A549 (cell line): ENCODE results near the gene FOXP1. TPM values are rescaled to one million over a fixed set of nuclear protein-coding genes. Genes with fewer than 3 reads are reported as not detected.

ENCODE experiments used
- ATAC-seq, 2 experiments: fragments of 200-7000 bp in 1 of 2; fragments of >200 bp in 1 of 2; cut with Nextera tagmentation in 1 of 2; cut with Tn5 transposase in 1 of 2; 3 replicates each; pipeline versions ENCODE4 v1.8.0 to v1.9.1; 2018 to 2020; ENCODE audit warnings: mild to moderate bottlenecking in 1 of 2, moderate library complexity in 1 of 2
- CTCF ChIA-PET: fragments of 300-600 bp; sonication (Branson Sonifier 250); formaldehyde crosslinking; extraction: SDS; loops from one replicate; lab custom pipeline; 2021; ENCODE audit warnings: antibody characterized with exemption, inconsistent platforms; lab: Yijun Ruan, JAX
- POLR2A ChIA-PET: fragments of 350-600 bp; formaldehyde crosslinking; extraction: SDS; loops from one replicate; lab custom pipeline; 2021; ENCODE audit warnings: antibody characterized with exemption, inconsistent platforms; lab: Yijun Ruan, JAX
- DNase-seq, 2 experiments: peaks; one replicate each; pipeline versions ENCODE4 v3.0.0 to v3.0.0-alpha.2; 2011 to 2016; ENCODE audit warnings: low read depth in 1 of 2, low spot score in 1 of 2
- FAIRE-seq: peaks from 2 replicates; lab custom pipeline; 2011; peaks lifted over from hg19 to GRCh38; lab: Jason Lieb, UNC
- H3K27ac ChIP-seq, 2 experiments: fragments of >200 bp; sonication (Bioruptor Twin); formaldehyde crosslinking; 3 replicates each; pipeline ENCODE4 v1.5.1; 2016 to 2017
- H3K4me1 ChIP-seq: fragments of >200 bp; sonication (Bioruptor Twin); formaldehyde crosslinking; 3 replicates; pipeline ENCODE4 v1.6.1; 2016
- H3K4me2 ChIP-seq: fragments of >200 bp; sonication (Bioruptor Twin); formaldehyde crosslinking; 3 replicates; pipeline ENCODE4 v1.6.1; 2016
- H3K4me3 ChIP-seq: fragments of >200 bp; sonication (Bioruptor Twin); formaldehyde crosslinking; 3 replicates; pipeline ENCODE4 v1.5.1; 2016
- H3K9me3 ChIP-seq: fragments of >200 bp; sonication (Bioruptor Twin); formaldehyde crosslinking; 3 replicates; pipeline ENCODE4 v1.6.1; 2016
- EHF ChIP-seq: fragments of 250-450 bp; sonication (Bioruptor Pico); IDR thresholded peaks from 2 replicates; pipeline ENCODE4 v1.5.0; 2020; ENCODE audit warnings: mild to moderate bottlenecking
- EHMT2 ChIP-seq: fragments of 200-600 bp; sonication (generic); IDR thresholded peaks from 2 replicates; pipeline ENCODE4 v1.6.1; 2016; ENCODE audit warnings: antibody characterized with exemption, low read depth, mild to moderate bottlenecking, moderate library complexity
- ESRRA ChIP-seq: fragments of 150-350 bp; IDR thresholded peaks from 2 replicates; pipeline ENCODE4 v1.6.1; 2014; ENCODE audit warnings: mild to moderate bottlenecking, low read length, borderline replicate concordance
- FOSB ChIP-seq: fragments of 250-450 bp; sonication (Bioruptor Pico); IDR thresholded peaks from 2 replicates; pipeline ENCODE4 v1.5.0; 2020; ENCODE audit warnings: mild to moderate bottlenecking, moderate library complexity
- HOXA7 ChIP-seq: fragments of 250-450 bp; sonication (Bioruptor Pico); IDR thresholded peaks from 2 replicates; pipeline ENCODE4 v1.5.0; 2020; ENCODE audit warnings: mild to moderate bottlenecking, moderate library complexity
- HOXB5 ChIP-seq: fragments of 250-450 bp; sonication (Bioruptor Pico); IDR thresholded peaks from 2 replicates; pipeline ENCODE4 v1.5.0; 2020; ENCODE audit warnings: mild to moderate bottlenecking, moderate library complexity
- JUNB ChIP-seq: fragments of >200 bp; sonication (Bioruptor Twin); formaldehyde crosslinking; IDR thresholded peaks from 2 replicates; pipeline ENCODE4 v1.6.1; 2016
- MAZ ChIP-seq: fragments of 150-350 bp; IDR thresholded peaks from 2 replicates; pipeline ENCODE4 v1.6.1; 2014; ENCODE audit warnings: antibody characterized with exemption, low read depth, low read length, borderline replicate concordance
- MYC ChIP-seq: IDR thresholded peaks from 2 replicates; pipeline ENCODE4 v1.6.1; 2012; ENCODE audit warnings: mild to moderate bottlenecking, inconsistent platforms, low read length, improper control_type of control experiment, borderline replicate concordance
- NPAS2 ChIP-seq: fragments of 250-450 bp; sonication (Bioruptor Pico); IDR thresholded peaks from 2 replicates; pipeline ENCODE4 v1.8.0; 2022; ENCODE audit warnings: mild to moderate bottlenecking, moderate library complexity, borderline replicate concordance
- NR3C1 ChIP-seq: fragments of >200 bp; sonication (Bioruptor Twin); formaldehyde crosslinking; IDR thresholded peaks from 3 replicates; pipeline ENCODE4 v1.6.1; 2017
- POLR2AphosphoS2 ChIP-seq: conservative IDR thresholded peaks from 2 replicates; pipeline ENCODE4 v1.6.1; 2012; ENCODE audit warnings: low read length, improper control_type of control experiment, inconsistent platforms
- RCOR1 ChIP-seq: fragments of 150-350 bp; IDR thresholded peaks from 2 replicates; pipeline ENCODE4 v1.6.1; 2014; ENCODE audit warnings: antibody characterized with exemption, low read length, low read depth
- SMC3 ChIP-seq: fragments of >200 bp; sonication (Bioruptor Twin); formaldehyde crosslinking; IDR thresholded peaks from 3 replicates; pipeline ENCODE4 v1.6.1; 2018; ENCODE audit warnings: inconsistent platforms
- SREBF2 ChIP-seq: fragments of 450-650 bp; IDR thresholded peaks from 2 replicates; pipeline ENCODE4 v1.6.1; 2014; ENCODE audit warnings: mild to moderate bottlenecking, moderate library complexity
- ZC3H11A ChIP-seq: fragments of 450-650 bp; IDR thresholded peaks from 2 replicates; pipeline ENCODE4 v1.6.1; 2014; ENCODE audit warnings: antibody characterized with exemption, mild to moderate bottlenecking
- WGBS: methylation state at CpG from one replicate; pipeline ENCODE4 v1.1.6; 2017; ENCODE audit errors: missing lambda C conversion rate; 5-methylcytosine and 5-hydroxymethylcytosine counted together
- polyA plus RNA-seq, 4 experiments: library from polyadenylated mRNA; depleted of rRNA in 3 of 4; stranded (reverse); fragments of >200 nt; fragmentation: RNase III in 1 of 4; extraction: RNeasy Plus Mini Kit Qiagen cat#74134 plus additional on column Dnase treatment in 1 of 4; gene quantifications; 2 replicates in 3 of 4; 3 replicates in 1 of 4; pipeline ENCODE4 v1.2.3, GENCODE V29; 2011 to 2017
- TF ChIP-seq, protein P1 (sequence below): fragments of >200 bp; sonication (Bioruptor Twin); formaldehyde crosslinking; IDR thresholded peaks from 3 replicates; pipeline ENCODE4 v1.5.1; 2016
- TF ChIP-seq, protein P2 (sequence below): IDR thresholded peaks from 2 replicates; pipeline ENCODE4 v1.6.1; 2012
- TF ChIP-seq, protein P3 (sequence below): fragments of 450-650 bp; IDR thresholded peaks from 2 replicates; pipeline ENCODE4 v1.6.1; 2014; ENCODE audit warnings: antibody characterized with exemption

FOXP1 gene
- polyA plus RNA-seq, 2 of the 4 experiments (the other 2 are of a cell fraction): 12.8 to 13.9 TPM

DNA sequence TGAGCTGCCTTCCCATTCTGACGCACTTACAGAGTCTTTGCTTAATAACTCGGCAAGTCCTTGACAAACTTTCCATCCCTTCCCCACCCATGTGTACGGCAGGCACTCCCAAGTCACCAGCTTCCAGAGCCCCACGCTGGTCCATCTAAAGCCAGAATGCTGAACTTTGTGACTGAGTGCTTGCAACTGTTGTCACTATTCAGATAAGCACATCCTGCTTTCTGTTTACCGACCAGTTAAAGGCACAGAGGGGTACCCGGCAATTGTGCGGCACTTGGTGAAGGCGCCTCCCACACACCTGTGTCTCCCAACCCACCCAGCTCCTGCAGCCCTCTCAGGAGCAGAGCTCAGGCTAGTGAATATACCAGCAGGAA, 430.6 kb downstream of the FOXP1 start (continued):
- TF ChIP-seq, protein P1, sequence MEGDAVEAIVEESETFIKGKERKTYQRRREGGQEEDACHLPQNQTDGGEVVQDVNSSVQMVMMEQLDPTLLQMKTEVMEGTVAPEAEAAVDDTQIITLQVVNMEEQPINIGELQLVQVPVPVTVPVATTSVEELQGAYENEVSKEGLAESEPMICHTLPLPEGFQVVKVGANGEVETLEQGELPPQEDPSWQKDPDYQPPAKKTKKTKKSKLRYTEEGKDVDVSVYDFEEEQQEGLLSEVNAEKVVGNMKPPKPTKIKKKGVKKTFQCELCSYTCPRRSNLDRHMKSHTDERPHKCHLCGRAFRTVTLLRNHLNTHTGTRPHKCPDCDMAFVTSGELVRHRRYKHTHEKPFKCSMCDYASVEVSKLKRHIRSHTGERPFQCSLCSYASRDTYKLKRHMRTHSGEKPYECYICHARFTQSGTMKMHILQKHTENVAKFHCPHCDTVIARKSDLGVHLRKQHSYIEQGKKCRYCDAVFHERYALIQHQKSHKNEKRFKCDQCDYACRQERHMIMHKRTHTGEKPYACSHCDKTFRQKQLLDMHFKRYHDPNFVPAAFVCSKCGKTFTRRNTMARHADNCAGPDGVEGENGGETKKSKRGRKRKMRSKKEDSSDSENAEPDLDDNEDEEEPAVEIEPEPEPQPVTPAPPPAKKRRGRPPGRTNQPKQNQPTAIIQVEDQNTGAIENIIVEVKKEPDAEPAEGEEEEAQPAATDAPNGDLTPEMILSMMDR: no peak

DNA sequence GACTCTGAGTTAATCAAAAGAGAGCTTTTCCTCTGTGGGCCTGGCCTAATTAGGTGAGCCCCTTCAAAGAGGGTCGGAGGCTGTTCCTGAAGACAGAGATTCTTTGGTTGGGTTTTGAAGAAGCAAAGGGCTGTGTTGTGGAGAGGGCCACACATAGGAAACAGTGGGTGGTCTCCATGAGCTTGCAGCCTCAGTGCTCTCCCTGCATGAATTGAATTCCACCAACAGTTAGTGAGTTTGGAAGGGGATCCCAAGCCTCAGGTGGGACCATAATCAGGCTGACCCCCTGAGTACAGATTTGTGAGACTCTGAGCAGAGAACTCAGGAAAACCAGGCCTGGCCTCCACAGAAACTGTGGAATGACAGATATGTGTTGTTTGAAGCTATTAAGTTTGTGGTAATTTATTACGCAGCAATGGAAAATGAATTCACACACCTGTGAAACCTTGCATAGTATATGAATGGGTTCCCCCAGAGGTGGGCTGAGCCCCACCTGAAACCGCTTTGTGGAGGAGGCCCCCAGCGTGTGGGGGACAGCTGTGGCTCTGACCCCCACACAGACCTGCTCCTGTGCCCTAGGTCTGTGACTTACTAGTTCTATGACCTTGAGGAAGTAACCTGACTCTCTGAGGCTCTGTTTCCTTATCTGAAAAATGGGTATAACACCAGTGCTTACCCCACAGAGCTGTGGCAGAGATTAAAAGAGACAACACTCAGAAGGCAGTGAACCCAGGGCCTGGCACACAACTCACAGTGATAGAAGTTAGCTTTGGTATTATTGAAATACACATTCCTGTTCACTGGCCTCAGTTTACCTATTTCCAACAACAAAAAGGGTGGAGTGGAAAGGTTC, 431.3 kb downstream of the FOXP1 start:
- no peak for FAIRE-seq

DNA sequence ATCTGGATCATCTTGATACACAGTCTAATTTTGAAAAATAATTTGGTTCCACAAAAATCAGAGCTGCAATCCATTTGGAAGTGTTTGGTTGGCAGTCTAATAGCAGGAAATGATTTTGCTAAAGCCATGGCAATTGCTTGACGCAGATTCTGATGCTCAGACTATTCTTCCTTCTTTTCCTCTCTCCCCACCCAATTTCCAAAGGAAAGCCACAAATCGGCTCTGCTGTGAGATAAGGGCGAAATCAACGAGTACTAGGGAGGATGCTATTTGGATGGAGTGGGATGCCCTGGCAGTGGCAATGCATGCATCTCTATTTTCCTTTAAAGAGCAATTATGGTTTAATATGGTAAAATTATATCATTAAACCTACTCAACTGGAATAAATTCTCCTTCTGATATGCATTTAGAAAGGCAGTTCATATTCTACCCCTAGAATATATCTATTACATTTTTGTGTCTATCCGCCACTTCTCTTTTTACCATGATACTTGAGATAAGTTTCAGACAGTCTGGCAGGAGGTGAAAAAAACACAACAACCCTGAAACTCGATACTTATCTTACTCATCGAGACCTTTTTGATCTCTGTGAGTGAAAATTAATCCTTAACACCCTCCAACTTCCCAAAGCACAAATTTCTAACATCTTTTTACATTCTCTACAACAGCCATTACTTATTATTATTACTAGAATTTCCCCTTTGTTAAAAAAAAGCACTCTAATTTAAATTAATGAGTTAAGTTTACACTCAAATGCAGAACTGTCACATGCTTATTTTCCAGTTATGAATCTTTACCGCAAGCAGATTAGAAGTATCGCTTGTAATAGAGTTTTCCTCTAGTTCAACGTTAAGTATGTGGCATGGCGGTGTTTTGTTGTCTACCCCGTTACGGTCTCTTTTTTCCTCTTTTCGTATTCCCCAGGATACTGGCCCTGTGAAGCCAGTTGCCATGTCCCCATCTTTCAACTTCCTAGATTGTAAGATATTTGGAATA, 433.3 kb downstream of the FOXP1 start:
- no peak for ATAC-seq
- 85% methylated on average over 14 of the region's 14 CpGs for WGBS
- no peak overlapping the region for H3K27ac ChIP-seq
- CTCF ChIA-PET: no interaction called here
- POLR2A ChIA-PET: no interaction called here
- H3K4me3 ChIP-seq: no peak overlapping the region
- TF ChIP-seq HOXB5 (CRISPR knock-in tag): no peak
- TF ChIP-seq ZC3H11A: no peak
- TF ChIP-seq RCOR1: no peak
- TF ChIP-seq, protein P2, sequence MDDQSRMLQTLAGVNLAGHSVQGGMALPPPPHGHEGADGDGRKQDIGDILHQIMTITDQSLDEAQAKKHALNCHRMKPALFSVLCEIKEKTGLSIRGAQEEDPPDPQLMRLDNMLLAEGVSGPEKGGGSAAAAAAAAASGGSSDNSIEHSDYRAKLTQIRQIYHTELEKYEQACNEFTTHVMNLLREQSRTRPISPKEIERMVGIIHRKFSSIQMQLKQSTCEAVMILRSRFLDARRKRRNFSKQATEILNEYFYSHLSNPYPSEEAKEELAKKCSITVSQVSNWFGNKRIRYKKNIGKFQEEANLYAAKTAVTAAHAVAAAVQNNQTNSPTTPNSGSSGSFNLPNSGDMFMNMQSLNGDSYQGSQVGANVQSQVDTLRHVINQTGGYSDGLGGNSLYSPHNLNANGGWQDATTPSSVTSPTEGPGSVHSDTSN: no peak
- no peak for TF ChIP-seq FOSB (CRISPR knock-in tag)
- no peak for TF ChIP-seq POLR2AphosphoS2
- TF ChIP-seq EHMT2: no peak
- no peak for TF ChIP-seq JUNB
- no peak for TF ChIP-seq MAZ
- TF ChIP-seq, all 56 proteins: peak for 0
- no peak for FAIRE-seq
- DNase-seq: no peak
- H3K9me3 ChIP-seq: no peaks in the 10 kb centered on the region
- H3K4me2 ChIP-seq: no peak overlapping the region
- H3K4me1 ChIP-seq: peaks cover 16% of the 10 kb centered on the region; the same call in 1 of the 3 replicates

More for the DNA sequence above, 431.3 kb downstream of the FOXP1 start:
- ChIA-PET CTCF (interaction anchor here (1.5 to 2.3 kb wide), 2 partner anchors 9 kb away, joined by 3 to 7 read pairs; no protein-coding TSS in a partner anchor), POLR2A (no interaction called here)
- H3K4me3 ChIP-seq: no peak overlapping the region
- TF ChIP-seq SMC3 (no peak), EHF (no peak), SREBF2 (no peak), ESRRA (no peak), HOXA7 (CRISPR knock-in tag) (no peak), RCOR1 (no peak), MYC (no peak), NPAS2 (CRISPR knock-in tag) (no peak), NR3C1 (no peak)
- TF ChIP-seq, protein P1: no peak
- TF ChIP-seq, protein P3, sequence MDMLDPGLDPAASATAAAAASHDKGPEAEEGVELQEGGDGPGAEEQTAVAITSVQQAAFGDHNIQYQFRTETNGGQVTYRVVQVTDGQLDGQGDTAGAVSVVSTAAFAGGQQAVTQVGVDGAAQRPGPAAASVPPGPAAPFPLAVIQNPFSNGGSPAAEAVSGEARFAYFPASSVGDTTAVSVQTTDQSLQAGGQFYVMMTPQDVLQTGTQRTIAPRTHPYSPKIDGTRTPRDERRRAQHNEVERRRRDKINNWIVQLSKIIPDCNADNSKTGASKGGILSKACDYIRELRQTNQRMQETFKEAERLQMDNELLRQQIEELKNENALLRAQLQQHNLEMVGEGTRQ: no peak
- WGBS: 70% methylated on average over 4 of the region's 4 CpGs
- H3K4me2 ChIP-seq: no peak overlapping the region
- DNase-seq (no peak), ATAC-seq (no peak)
- no peaks in the 10 kb centered on the region for H3K9me3 ChIP-seq
- peaks cover 16% of the 10 kb centered on the region; the same call in 1 of the 3 replicates for H3K4me1 ChIP-seq
- no peak overlapping the region for H3K27ac ChIP-seq
